ENCODE data around the gene DENND2D.

GRCh38 chr1:111216751-111217150 lies 16.3 kb upstream of the DENND2D start:
- TF ChIP-seq CTCF (tag by site-specific recombination; IDR thresholded peaks at IDR 0.05): no peak
- no peak for TF ChIP-seq ATF2 (tag by site-specific recombination; IDR thresholded peaks at IDR 0.05; ENCODE audit: low read depth)
- no peak for TF ChIP-seq ZBTB21 (tag by site-specific recombination; IDR thresholded peaks at IDR 0.05)
- no peak for TF ChIP-seq KLF1 (tag by site-specific recombination; IDR thresholded peaks at IDR 0.05)
- no peak for TF ChIP-seq EGR2 (tag by site-specific recombination; IDR thresholded peaks at IDR 0.05; ENCODE audit: low read depth)
- no peak for TF ChIP-seq REST (tag by site-specific recombination; IDR thresholded peaks at IDR 0.05)
- TF ChIP-seq ZNF138 (tag by site-specific recombination; IDR thresholded peaks at IDR 0.05; ENCODE audit: borderline replicate concordance): no peak
